Chondrocyte (in vitro differentiated cells): ENCODE data around the gene RIPPLY1. TPM values are rescaled to one million over a fixed set of nuclear protein-coding genes. Genes with fewer than 3 reads are reported as not detected.

Source experiments
- DNase-seq: peaks from one replicate; pipeline ENCODE4 v3.0.0; 2021; ENCODE audit warnings: mixed read lengths, low spot score
- H3K27ac Mint-ChIP-seq: one replicate; pipeline ENCODE4 v1.8.0; 2021; ENCODE audit warnings: mild to moderate bottlenecking, moderate library complexity, mixed read lengths; ENCODE audit not compliant: unreplicated experiment
- H3K27me3 Mint-ChIP-seq: 2 replicates; pipeline ENCODE4 v1.8.0; 2021; ENCODE audit warnings: low read depth, mixed read lengths
- H3K36me3 Mint-ChIP-seq: 2 replicates; pipeline ENCODE4 v1.8.0; 2021; ENCODE audit warnings: low read depth, mixed read lengths
- H3K4me1 Mint-ChIP-seq: 2 replicates; pipeline ENCODE4 v1.8.0; 2021; ENCODE audit warnings: low read depth, mild to moderate bottlenecking, mixed read lengths
- H3K4me3 Mint-ChIP-seq: one replicate; pipeline ENCODE4 v1.8.0; 2021; ENCODE audit warnings: mild to moderate bottlenecking, moderate library complexity, mixed read lengths; ENCODE audit not compliant: unreplicated experiment
- H3K9me3 Mint-ChIP-seq: 2 replicates; pipeline ENCODE4 v1.8.0; 2021; ENCODE audit warnings: low read depth, mixed read lengths
- total RNA-seq: library from RNA; stranded (reverse); gene quantifications from 3 replicates; pipeline ENCODE4 v1.2.1, GENCODE V29; 2021
- TF ChIP-seq, protein P1 (sequence below): fragments of 200-600 bp; sonication (generic); IDR thresholded peaks from 2 replicates; pipeline ENCODE4 v1.5.0; 2021; ENCODE audit warnings: antibody characterized with exemption, mild to moderate bottlenecking, moderate library complexity

RIPPLY1 gene
- total RNA-seq, 1 donor from 2014 or later, result not detected

DNA sequence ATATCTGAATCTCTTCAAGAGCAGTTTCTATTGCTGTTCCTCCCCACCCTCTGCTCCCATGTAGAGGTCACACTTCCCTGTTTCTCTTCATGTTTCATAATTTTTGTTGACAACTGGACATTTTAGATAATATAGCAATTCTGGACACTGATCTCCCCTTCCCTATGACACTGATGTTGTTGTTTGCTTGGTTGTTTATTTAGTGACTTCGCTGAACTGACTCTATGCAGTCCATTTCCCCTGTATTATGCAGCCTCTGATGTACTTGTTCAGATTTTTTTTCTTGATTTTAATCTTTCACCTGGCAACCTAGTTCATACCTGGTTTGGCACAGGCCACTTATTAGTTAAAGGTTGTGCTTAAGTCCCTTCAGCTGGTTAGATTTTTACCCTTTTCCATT lies 46.2 kb upstream of the RIPPLY1 start:
- DNase-seq, result no peak
- Mint-ChIP-seq H3K4me1 (no peaks in the 10 kb centered on the region), H3K27ac (no peak overlapping the region), H3K4me3 (no peak overlapping the region), H3K27me3 (no peaks in the 10 kb centered on the region), H3K9me3 (no peaks in the 10 kb centered on the region), H3K36me3 (no peaks in the 10 kb centered on the region)
- TF ChIP-seq, protein P1, sequence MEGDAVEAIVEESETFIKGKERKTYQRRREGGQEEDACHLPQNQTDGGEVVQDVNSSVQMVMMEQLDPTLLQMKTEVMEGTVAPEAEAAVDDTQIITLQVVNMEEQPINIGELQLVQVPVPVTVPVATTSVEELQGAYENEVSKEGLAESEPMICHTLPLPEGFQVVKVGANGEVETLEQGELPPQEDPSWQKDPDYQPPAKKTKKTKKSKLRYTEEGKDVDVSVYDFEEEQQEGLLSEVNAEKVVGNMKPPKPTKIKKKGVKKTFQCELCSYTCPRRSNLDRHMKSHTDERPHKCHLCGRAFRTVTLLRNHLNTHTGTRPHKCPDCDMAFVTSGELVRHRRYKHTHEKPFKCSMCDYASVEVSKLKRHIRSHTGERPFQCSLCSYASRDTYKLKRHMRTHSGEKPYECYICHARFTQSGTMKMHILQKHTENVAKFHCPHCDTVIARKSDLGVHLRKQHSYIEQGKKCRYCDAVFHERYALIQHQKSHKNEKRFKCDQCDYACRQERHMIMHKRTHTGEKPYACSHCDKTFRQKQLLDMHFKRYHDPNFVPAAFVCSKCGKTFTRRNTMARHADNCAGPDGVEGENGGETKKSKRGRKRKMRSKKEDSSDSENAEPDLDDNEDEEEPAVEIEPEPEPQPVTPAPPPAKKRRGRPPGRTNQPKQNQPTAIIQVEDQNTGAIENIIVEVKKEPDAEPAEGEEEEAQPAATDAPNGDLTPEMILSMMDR, result no peak

DNA sequence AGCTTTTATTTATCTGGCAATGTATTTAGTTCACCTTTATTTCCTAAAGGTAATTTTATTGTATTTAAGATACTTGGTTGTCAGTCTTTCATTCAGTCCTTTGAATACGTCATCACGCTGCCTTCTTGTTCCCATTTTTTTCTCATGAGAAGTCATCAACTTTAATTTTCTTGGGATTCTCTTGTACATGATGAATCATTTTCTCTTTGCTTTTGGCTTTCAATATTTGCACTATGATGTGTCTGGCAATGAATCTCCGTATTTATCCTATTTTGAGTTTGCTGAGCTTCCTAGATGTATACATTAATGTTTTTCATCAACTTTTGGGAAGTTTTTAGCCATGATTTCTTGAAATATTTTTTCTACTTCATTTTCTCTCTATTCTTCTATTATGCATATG lies 45.5 kb upstream of the RIPPLY1 start:
- TF ChIP-seq, protein P1, result no peak
- H3K4me3 Mint-ChIP-seq, result no peak overlapping the region
- no peaks in the 10 kb centered on the region for H3K36me3 Mint-ChIP-seq
- no peaks in the 10 kb centered on the region for H3K9me3 Mint-ChIP-seq
- H3K27me3 Mint-ChIP-seq, result no peaks in the 10 kb centered on the region
- H3K4me1 Mint-ChIP-seq, result no peaks in the 10 kb centered on the region
- no peak for DNase-seq
- H3K27ac Mint-ChIP-seq, result no peak overlapping the region

DNA sequence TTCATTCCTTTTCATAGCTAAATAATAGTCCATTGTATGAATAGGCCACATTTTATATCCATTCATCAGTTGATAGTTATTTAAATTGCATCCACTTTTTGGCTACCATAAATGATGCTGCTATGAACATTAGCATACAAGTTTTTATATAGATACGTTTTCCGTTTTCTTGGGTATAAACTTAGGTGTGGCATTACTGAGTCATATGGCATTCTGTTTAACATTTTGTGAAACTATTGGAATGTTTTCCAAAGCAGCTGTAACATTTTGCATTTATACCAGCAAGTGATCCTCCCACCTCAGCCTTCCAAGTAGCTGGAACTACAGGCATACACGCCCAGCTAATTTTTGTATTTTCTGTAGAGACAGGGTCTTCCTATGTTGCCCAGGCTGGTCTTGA lies 43.3 kb upstream of the RIPPLY1 start:
- H3K4me3 Mint-ChIP-seq, result no peak overlapping the region
- H3K27me3 Mint-ChIP-seq, result no peaks in the 10 kb centered on the region
- DNase-seq, result no peak
- H3K4me1 Mint-ChIP-seq, result no peaks in the 10 kb centered on the region
- TF ChIP-seq, protein P1, result no peak
- no peaks in the 10 kb centered on the region for H3K9me3 Mint-ChIP-seq
- peaks cover 7% of the 10 kb centered on the region for H3K36me3 Mint-ChIP-seq
- H3K27ac Mint-ChIP-seq, result no peak overlapping the region

DNA sequence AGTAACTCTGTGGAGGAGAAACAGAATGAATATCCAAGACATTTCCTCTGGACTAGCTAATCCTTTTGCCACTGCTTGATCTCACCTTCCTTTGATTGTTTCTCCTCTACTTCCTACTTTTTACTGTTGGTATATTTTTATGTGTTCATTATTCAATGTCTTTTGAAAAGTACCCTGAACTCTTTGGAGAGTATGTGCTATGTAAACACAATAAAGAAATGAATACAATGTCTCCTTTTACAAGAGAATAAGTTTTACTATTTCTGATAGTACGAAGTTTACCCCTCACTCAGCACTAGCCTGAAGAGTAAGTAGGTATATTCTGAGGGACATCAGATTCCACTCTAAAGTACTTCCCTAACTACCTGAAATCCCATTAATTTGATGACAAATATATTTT lies 36.9 kb upstream of the RIPPLY1 start:
- Mint-ChIP-seq H3K36me3 (peaks cover 7% of the 10 kb centered on the region), H3K4me1 (peaks cover 4% of the 10 kb centered on the region), H3K27me3 (no peaks in the 10 kb centered on the region), H3K27ac (no peak overlapping the region), H3K9me3 (no peaks in the 10 kb centered on the region), H3K4me3 (no peak overlapping the region)
- no peak for DNase-seq
- TF ChIP-seq, protein P1, result no peak

DNA sequence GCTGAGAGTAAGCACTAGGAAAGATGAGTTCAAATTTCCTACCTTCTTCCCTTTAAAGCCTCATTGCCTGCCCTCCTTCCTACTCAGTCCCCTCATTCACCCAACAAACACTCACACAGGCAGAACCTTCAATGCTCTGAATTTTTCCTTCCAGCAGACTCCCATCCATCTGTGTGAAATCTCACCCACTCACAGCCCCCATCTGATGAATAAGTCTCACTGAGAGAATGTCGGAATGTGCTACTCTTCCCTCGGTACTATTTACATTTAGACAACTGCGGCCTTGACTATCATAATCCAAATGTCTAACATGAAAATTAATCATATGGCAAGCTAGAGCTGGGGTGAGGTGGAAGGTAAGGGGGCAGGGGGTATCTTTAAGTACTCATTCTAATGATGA lies 36.4 kb upstream of the RIPPLY1 start:
- H3K27me3 Mint-ChIP-seq, result no peaks in the 10 kb centered on the region
- no peak overlapping the region for H3K27ac Mint-ChIP-seq
- TF ChIP-seq, protein P1, result no peak
- H3K4me1 Mint-ChIP-seq, result peaks cover 6% of the 10 kb centered on the region
- H3K36me3 Mint-ChIP-seq, result peaks cover 7% of the 10 kb centered on the region
- H3K4me3 Mint-ChIP-seq, result no peak overlapping the region
- no peaks in the 10 kb centered on the region for H3K9me3 Mint-ChIP-seq
- DNase-seq, result no peak
